OCI-LY3 (cell line): ENCODE data around the gene NIN.
"Not testable (repeated sequence)": the region's sequence is repeated elsewhere in the genome, so short reads cannot be mapped to it uniquely, and the experiment has no call there.

Experiments
- H2AFZ ChIP-seq: fragments of 200-600, 300-600 bp; shearing (Covaris generic); 2 replicates; pipeline ENCODE4 v1.6.0; 2014; ENCODE audit warnings: antibody characterized with exemption, low read depth, low read length
- H3K27ac ChIP-seq: fragments of 200-600, 300-600 bp; sonication (generic); 2 replicates; pipeline ENCODE4 v1.5.1; 2014; ENCODE audit warnings: mild to moderate bottlenecking, low read length, moderate library complexity, mixed read lengths
- H3K27me3 ChIP-seq: fragments of 200-600, 300-600 bp; sonication (generic); 2 replicates; pipeline ENCODE4 v1.6.1; 2014; ENCODE audit warnings: low read depth, low read length, mixed read lengths
- H3K36me3 ChIP-seq: fragments of 200-600, 300-600 bp; sonication (generic); replicated peaks from 2 replicates; pipeline ENCODE3; 2014; ENCODE audit warnings: low read depth, low read length, mixed read lengths
- H3K4me1 ChIP-seq: fragments of 300-600, 200-600 bp; sonication (generic); 2 replicates; pipeline ENCODE4 v1.6.1; 2014; ENCODE audit warnings: low read length, mixed read lengths
- H3K4me2 ChIP-seq: fragments of 200-600, 300-600 bp; sonication (generic); 2 replicates; pipeline ENCODE4 v1.6.1; 2014; ENCODE audit warnings: low read length, mixed read lengths
- H3K4me3 ChIP-seq: fragments of 300-600, 200-600 bp; sonication (generic); 2 replicates; pipeline ENCODE4 v1.5.1; 2014; ENCODE audit warnings: antibody characterized with exemption, mild to moderate bottlenecking, low read length, moderate library complexity
- H3K79me2 ChIP-seq: fragments of 300-600, 200-600 bp; shearing (Covaris generic); 2 replicates; pipeline ENCODE4 v1.6.1; 2014; ENCODE audit warnings: mild to moderate bottlenecking, low read length, mixed read lengths
- H3K9ac ChIP-seq: fragments of 300-600, 200-600 bp; shearing (Covaris generic); 2 replicates; pipeline ENCODE4 v1.6.0; 2014; ENCODE audit warnings: mild to moderate bottlenecking, low read length, moderate library complexity
- H3K9me3 ChIP-seq: fragments of 200-600, 300-600 bp; shearing (Covaris generic); 2 replicates; pipeline ENCODE4 v1.6.1; 2014; ENCODE audit warnings: low read length, mixed read lengths; ENCODE audit not compliant: insufficient read depth
- H4K20me1 ChIP-seq: fragments of 200-600, 300-600 bp; sonication (generic); 2 replicates; pipeline ENCODE4 v1.6.1; 2016; ENCODE audit warnings: low read length, mixed read lengths; ENCODE audit not compliant: insufficient read depth
- CTCF ChIP-seq: fragments of 200-600, 300-600 bp; sonication (generic); IDR thresholded peaks from 2 replicates; pipeline ENCODE4 v1.5.1; 2014; ENCODE audit warnings: antibody characterized with exemption, low read length, low read depth
- EZH2phosphoT487 ChIP-seq: fragments of 200-600 bp; shearing (Covaris generic); IDR thresholded peaks from 2 replicates; pipeline ENCODE4 v1.6.1; 2018; ENCODE audit warnings: antibody characterized with exemption, mixed run types, low read depth

Gene NIN

GRCh38 chr14:50697659-50698290 lies 133.2 kb downstream of the NIN start:
- Histone ChIP-seq H4K20me1 (no peaks in the 10 kb centered on the region), H3K36me3 (no peaks in the 10 kb centered on the region), H3K27me3 (no peaks in the 10 kb centered on the region), H3K4me3 (no peak overlapping the region), H3K4me2 (no peak overlapping the region), H3K9ac (no peak overlapping the region), H3K4me1 (no peaks in the 10 kb centered on the region), H3K27ac (no peak overlapping the region), H3K9me3 (0 out of 2 replicates have a peak, but pooled peaks cover 3% of the 10 kb centered on the region), H3K79me2 (no peaks in the 10 kb centered on the region), H2AFZ (no peak overlapping the region)
- no peak for TF ChIP-seq EZH2phosphoT487
- no peak for TF ChIP-seq CTCF

- H2AFZ ChIP-seq, H3K4me2 ChIP-seq, H3K4me3 ChIP-seq, H3K4me1 ChIP-seq, H3K27ac ChIP-seq, H3K9ac ChIP-seq, H3K36me3 ChIP-seq, H3K9me3 ChIP-seq, H4K20me1 ChIP-seq, H3K79me2 ChIP-seq, H3K27me3 ChIP-seq: not testable (repeated sequence)
Measured at GRCh38 chr14:50694260-50694659, 136.7 kb downstream of the NIN start.

- H3K4me3 ChIP-seq, result no peak overlapping the region
- H3K4me2 ChIP-seq, result no peak overlapping the region
Measured at GRCh38 chr14:50688875-50689274, 142.1 kb downstream of the NIN start.

GRCh38 chr14:50679674-50680073 lies 151.3 kb downstream of the NIN start:
- Histone ChIP-seq H2AFZ (no peak overlapping the region), H3K79me2 (no peaks in the 10 kb centered on the region), H3K4me2 (no peak overlapping the region), H3K27me3 (no peaks in the 10 kb centered on the region), H3K9me3 (no peaks in the 10 kb centered on the region), H3K36me3 (no peaks in the 10 kb centered on the region), H3K4me1 (peaks cover 23% of the 10 kb centered on the region), H4K20me1 (no peaks in the 10 kb centered on the region), H3K9ac (no peak overlapping the region), H3K27ac (no peak overlapping the region), H3K4me3 (no peak overlapping the region)
- TF ChIP-seq CTCF, result no peak
- TF ChIP-seq EZH2phosphoT487, result no peak

More at GRCh38 chr14:50688875-50689274, 142.1 kb downstream of the NIN start:
- Histone ChIP-seq H2AFZ (no peak overlapping the region), H4K20me1 (no peaks in the 10 kb centered on the region), H3K79me2 (no peaks in the 10 kb centered on the region), H3K9me3 (no peaks in the 10 kb centered on the region), H3K9ac (no peak overlapping the region), H3K4me1 (no peaks in the 10 kb centered on the region), H3K27me3 (no peaks in the 10 kb centered on the region), H3K36me3 (no peaks in the 10 kb centered on the region), H3K27ac (no peak overlapping the region)
- TF ChIP-seq EZH2phosphoT487 (no peak), CTCF (no peak)

- TF ChIP-seq CTCF, result no peak
- TF ChIP-seq EZH2phosphoT487, result no peak
Measured at GRCh38 chr14:50678163-50678562, 152.8 kb downstream of the NIN start.

More at GRCh38 chr14:50678163-50678562, 152.8 kb downstream of the NIN start:
- Histone ChIP-seq H3K4me2 (peak overlapping the region; percentile 97), H3K9ac (no peak overlapping the region), H4K20me1 (no peaks in the 10 kb centered on the region), H3K9me3 (no peaks in the 10 kb centered on the region), H3K79me2 (no peaks in the 10 kb centered on the region), H3K36me3 (no peaks in the 10 kb centered on the region), H3K27ac (no peak overlapping the region), H2AFZ (no peak overlapping the region), H3K27me3 (no peaks in the 10 kb centered on the region), H3K4me3 (no peak overlapping the region), H3K4me1 (peaks cover 23% of the 10 kb centered on the region)
